GM11168 (cell line): ENCODE measurements around the gene PSRC1.

Experiments
- in situ Hi-C: fragments of 300-500 bp; cut with MboI; formaldehyde crosslinking; loops from one replicate; pipeline ENCODE4 v1.12.0; 2022; ENCODE audit warnings: low sequenced_read_pairs; ENCODE audit not compliant: unreplicated experiment

PSRC1 gene

DNA sequence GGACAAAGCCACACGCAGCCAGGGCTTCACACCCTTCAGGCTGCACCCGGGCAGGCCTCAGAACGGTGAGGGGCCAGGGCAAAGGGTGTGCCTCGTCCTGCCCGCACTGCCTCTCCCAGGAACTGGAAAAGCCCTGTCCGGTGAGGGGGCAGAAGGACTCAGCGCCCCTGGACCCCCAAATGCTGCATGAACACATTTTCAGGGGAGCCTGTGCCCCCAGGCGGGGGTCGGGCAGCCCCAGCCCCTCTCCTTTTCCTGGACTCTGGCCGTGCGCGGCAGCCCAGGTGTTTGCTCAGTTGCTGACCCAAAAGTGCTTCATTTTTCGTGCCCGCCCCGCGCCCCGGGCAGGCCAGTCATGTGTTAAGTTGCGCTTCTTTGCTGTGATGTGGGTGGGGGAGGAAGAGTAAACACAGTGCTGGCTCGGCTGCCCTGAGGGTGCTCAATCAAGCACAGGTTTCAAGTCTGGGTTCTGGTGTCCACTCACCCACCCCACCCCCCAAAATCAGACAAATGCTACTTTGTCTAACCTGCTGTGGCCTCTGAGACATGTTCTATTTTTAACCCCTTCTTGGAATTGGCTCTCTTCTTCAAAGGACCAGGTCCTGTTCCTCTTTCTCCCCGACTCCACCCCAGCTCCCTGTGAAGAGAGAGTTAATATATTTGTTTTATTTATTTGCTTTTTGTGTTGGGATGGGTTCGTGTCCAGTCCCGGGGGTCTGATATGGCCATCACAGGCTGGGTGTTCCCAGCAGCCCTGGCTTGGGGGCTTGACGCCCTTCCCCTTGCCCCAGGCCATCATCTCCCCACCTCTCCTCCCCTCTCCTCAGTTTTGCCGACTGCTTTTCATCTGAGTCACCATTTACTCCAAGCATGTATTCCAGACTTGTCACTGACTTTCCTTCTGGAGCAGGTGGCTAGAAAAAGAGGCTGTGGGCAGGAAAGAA lies 8.1 kb downstream of the PSRC1 start:
- in situ Hi-C loops: no loop called here

DNA sequence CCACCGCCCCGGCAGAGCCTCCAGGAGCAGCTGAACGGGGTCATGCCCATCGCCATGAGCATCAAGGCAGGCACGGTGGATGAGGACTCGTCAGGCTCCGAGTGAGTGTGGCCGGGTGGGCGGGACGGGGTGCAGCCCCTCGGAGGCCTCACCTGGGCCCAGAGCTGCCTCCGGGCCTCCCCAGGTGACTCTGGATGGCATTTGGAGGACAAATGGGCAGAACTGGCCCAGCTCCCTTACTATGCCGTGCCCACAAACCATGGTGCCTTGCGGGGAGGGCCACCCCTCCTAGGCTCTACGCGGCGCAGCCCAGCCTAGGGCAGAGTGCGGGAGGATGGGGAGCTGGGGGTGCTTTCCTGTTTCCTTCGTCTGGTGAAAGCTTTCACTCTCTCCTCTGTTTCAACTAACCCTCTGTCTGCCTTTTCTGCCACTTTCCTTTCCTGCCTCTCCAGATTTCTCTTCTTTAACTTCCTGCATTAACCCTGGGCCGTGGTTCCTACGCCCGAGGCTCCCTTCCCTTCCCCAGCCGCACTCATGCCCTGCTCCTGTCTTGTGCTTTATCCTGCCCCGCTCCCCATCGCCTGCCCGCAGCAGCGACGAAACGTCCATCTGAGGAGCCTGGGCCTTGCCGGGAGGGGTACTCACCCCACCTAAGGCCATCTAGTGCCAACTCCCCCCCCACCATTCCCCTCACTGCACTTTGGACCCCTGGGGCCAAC lies 9.2 kb downstream of the PSRC1 start:
- in situ Hi-C loops: no loop called here

DNA sequence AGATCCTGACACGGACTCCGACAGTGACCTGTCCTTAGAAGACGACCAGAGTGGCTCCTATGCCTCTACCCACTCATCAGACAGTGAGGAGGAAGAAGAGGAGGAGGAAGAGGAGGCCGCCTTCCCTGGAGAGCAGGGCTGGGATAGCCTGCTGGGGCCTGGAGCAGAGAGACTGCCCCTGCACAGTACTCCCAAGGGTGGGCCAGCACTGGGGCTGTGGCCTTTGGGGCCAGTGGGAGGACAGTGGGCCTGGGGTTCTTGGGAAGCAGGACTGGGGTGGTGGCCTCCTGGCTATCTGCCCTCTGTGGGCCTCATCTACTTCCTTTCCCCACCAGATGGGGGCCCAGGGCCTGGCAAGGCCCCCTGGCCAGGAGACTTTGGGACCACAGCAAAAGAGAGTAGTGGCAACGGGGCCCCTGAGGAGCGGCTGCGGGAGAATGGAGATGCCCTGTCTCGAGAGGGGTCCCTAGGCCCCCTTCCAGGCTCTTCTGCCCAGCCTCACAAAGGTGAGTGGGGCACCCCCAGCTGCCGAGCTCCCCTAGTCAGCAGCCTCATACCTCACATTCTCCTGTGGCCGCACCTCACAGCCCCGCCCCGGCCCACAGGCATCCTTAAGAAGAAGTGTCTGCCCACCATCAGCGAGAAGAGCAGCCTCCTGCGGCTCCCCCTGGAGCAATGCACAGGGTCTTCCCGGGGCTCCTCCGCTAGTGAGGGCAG lies 10.0 kb downstream of the PSRC1 start:
- in situ Hi-C loops: no loop called here

DNA sequence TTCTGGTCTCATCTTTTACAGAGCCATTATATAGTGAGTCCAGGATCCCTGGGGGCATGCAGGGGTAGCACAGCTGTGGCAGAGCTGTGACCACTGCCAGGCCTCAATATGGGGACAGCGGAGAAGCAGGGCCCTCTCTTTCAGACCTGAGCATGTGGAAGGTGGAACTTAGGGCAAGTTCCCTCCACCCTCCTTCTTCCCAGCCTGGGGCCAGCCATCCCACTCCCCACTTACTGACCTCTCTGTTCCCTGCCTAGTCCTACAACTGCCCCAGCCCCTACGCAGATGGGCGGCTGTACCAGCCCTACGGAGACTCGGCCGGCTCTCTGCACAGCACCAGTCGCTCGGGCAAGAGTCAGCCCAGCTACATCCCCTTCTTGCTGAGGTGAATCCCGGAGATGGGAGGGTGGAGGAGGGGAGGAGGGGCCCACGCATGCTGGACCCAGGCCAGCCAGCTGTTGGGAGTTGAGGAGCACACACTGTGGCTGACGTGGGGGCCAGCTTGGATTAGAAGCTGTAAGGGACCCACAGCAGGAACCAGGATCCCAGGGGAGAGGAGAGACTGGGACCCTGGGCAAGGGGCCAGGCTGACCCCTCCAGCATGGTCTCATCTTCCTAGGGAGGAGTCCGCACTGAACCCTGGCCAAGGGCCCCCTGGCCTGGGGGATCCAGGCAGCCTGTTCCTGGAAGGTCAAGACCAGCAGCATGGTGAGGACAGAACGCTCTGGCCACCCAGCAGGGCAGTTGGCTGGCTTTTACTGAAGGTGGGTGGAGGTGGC lies 10.7 kb downstream of the PSRC1 start:
- in situ Hi-C loops: no loop called here

DNA sequence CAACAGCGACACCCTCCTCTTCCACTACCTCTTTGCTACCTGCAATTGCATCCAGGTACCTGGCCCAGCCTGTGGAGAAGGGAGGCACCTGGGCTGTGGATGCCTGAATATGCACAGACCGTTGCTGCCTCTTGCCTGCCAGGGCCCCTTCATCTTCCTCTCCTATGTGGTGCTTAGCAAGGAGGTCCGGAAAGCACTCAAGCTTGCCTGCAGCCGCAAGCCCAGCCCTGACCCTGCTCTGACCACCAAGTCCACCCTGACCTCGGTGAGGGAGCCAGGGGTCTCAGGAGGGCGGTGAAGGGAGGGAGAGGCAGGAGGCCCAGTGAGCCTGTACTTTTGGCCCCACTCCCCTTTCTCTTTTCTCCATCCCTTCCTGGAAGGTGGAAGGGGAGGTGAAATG lies 11.5 kb downstream of the PSRC1 start:
- in situ Hi-C loops: no loop called here

DNA sequence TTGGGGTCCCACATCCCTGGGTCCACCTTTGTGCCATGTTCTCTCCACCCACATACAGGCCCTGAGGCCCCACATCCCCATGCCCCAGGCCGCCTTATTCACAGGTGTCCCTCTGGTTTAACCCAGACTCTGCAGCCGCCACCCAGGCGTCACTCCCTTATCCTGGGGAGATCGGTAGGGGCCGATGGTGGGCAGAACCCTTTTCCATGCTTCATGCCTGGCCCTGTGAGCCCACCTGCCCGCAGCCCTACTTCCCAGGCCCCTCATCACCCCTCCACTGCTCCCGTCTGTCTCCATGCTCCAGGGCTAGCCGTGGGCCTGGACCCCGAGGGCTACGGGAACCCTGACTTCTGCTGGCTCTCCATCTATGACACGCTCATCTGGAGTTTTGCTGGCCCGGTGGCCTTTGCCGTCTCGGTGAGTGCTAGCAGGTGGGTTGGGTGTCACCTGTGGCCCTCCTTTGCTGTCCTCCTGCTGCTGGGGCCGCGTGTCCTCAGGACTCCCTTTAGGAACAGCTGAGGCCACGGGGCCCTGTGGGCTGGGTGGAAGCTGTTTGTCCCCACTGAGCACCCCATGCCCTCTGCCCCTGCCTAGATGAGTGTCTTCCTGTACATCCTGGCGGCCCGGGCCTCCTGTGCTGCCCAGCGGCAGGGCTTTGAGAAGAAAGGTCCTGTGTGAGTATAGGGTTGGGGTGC lies 12.2 kb downstream of the PSRC1 start:
- in situ Hi-C loops: no loop called here

DNA sequence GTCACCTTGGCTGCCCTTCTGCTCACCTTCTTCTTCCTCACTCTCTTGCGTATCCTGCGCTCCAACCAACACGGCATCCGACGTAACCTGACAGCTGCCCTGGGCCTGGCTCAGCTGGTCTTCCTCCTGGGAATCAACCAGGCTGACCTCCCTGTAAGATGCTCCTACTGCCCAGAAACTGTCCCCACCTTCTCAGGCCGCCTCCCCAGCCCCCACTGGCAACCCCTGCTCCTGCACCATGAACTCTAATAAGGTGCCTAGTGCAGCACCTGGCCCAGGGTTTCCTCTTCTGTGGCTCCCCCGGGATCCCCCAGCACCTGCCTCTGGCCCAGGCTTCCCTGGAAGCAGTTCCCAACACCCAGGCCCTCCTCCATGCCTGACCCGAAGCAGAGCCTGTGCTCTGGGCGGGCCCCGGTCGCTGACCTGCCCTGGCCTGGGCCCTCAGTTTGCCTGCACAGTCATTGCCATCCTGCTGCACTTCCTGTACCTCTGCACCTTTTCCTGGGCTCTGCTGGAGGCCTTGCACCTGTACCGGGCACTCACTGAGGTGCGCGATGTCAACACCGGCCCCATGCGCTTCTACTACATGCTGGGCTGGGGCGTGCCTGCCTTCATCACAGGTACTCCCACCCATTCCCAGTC lies 12.8 kb downstream of the PSRC1 start:
- in situ Hi-C loops: no loop called here

DNA sequence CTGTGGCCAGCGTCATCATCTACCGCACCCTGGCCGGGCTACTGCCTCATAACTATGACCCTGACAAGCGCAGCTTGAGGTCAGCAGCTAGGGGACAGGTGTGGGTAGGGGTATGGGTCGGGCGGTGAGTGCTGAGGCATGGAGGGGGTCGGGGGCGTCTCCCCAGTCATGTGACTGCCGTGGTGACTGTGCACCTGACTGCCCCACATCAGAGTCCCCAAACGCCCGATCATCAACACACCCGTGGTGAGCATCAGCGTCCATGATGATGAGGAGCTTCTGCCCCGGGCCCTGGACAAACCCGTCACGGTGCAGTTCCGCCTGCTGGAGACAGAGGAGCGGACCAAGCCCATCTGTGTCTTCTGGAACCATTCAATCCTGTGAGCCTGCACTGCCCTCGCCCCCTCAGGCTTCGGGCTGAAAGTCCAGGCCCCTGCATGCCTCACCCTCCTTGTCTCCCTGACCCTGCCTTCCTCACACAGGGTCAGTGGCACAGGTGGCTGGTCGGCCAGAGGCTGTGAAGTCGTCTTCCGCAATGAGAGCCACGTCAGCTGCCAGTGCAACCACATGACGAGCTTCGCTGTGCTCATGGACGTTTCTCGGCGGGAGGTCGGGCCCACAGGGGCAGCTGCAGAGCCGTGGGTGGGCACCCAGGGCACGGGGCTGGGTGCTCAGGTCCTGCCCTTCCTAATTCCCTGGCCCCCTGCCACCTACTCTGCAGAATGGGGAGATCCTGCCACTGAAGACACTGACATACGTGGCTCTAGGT lies 13.5 kb downstream of the PSRC1 start:
- in situ Hi-C loops: no loop called here

DNA sequence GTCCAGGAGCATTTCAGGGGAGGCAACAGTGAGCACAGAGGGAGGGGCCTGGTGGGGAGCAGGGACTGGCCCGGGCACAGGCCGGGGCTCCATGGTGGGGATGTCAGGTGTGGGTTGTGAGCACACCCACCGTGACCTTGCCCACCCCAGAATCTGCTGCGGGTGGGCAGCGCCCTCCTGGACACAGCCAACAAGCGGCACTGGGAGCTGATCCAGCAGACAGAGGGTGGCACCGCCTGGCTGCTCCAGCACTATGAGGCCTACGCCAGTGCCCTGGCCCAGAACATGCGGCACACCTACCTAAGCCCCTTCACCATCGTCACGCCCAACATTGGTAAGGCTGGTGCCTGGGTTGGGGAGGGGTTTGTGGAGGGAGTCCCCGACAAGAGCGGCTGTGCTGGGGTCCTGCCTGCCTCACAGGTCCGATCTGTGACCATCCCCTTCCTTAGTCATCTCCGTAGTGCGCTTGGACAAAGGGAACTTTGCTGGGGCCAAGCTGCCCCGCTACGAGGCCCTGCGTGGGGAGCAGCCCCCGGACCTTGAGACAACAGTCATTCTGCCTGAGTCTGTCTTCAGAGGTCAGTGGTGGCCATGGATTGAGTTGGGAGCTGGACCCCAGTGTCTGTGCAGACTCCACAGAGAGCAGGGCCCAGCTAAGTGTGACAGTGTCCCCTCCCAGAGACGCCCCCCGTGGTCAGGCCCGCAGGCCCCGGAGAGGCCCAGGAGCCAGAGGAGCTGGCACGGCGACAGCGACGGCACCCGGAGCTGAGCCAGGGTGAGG lies 14.3 kb downstream of the PSRC1 start:
- in situ Hi-C loops: no loop called here

DNA sequence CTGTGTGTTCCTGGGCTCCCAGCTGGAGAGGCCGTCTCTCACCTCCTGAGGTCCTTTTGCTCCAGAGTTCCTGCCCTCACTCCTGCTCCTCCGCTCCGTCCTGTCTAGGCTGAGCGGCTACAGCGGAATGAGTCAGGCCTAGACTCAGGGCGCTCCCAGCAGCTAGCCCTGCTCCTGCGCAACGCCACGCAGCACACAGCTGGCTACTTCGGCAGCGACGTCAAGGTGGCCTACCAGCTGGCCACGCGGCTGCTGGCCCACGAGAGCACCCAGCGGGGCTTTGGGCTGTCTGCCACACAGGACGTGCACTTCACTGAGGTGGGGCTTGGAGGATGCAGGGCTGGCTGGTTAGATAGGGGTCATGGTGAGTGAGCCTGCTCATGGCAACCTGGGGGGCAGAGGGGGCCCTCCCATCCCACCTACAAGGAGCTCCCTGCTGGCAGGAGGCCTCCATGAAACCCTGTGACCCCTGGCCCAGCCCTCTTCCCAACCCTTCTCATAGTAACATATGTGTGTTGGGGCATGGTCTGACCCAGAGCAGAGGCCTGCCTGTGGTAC lies 15.1 kb downstream of the PSRC1 start:
- in situ Hi-C loops: no loop called here

DNA sequence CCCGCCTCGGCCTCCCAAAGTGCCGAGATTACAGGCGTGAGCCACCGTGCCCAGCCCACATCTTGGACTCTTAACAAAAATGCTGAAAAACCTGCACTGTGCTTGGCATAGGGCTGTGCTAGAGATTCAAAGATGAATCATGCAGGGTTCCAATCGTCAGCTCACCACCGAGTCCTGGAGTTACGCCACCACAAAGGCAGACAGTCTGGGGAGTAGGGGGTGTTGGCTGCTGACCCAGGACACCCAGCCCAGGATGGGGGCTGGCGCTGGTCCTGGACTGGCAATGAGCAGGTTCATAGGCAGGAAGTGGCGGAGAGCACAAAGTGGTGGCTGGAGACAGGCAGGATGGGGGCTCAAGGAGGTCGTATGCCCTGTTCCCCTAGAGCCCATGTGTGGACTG lies 16.0 kb downstream of the PSRC1 start:
- in situ Hi-C loops: no loop called here

DNA sequence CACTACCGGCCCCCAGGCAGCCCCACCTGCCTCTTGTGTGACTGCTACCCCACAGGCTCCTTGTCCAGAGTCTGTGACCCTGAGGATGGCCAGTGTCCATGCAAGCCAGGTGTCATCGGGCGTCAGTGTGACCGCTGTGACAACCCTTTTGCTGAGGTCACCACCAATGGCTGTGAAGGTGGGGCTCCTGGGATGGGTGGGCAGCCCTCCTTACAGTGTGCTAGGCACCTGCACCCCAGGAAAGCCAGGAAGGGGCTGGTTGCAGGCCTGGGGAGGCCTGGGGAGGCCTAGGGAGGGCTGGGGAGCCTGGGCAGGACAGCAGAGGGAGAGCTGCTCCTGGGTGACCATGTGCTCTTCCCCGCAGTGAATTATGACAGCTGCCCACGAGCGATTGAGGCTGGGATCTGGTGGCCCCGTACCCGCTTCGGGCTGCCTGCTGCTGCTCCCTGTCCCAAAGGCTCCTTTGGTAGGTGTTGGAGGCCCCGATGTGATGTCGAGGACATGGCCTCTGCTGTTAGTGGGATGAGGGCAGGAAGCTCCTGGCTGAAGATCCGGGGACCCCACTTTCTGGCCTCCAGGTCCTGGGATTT lies 17.1 kb downstream of the PSRC1 start:
- in situ Hi-C loops: no loop called here

DNA sequence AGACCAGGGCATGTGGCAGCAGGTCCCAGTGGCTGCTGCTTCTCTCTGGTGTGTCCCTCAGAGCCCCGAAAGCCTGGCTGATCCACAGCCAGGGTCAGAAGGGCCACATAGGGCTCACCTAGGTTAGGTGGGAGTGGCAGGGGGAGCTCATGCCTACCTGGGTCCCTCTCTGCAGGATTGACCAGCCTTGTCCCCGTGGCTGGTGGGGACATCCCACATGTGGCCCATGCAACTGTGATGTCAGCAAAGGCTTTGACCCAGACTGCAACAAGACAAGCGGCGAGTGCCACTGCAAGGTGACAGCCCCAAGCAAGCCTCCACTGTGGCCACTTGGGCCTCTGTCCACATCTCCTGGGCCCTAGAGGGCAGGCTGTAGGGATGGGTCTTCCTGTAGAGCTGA lies 17.9 kb downstream of the PSRC1 start:
- in situ Hi-C loops: no loop called here

DNA sequence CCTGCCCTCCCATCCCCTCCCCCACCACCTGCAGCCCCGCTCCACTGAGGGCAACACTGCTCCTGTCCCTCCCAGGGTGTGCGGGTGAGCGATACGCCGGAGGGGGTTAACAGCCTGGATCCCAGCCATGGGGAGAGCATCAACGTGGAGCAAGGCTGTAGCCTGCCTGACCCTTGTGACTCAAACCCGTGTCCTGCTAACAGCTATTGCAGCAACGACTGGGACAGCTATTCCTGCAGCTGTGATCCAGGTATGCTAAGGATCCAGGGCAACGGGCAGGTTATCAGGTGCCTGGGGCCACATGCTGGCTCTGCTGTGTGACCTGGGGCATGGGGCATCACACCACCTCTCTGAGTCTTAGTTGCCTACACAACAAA lies 18.6 kb downstream of the PSRC1 start:
- in situ Hi-C loops: no loop called here

DNA sequence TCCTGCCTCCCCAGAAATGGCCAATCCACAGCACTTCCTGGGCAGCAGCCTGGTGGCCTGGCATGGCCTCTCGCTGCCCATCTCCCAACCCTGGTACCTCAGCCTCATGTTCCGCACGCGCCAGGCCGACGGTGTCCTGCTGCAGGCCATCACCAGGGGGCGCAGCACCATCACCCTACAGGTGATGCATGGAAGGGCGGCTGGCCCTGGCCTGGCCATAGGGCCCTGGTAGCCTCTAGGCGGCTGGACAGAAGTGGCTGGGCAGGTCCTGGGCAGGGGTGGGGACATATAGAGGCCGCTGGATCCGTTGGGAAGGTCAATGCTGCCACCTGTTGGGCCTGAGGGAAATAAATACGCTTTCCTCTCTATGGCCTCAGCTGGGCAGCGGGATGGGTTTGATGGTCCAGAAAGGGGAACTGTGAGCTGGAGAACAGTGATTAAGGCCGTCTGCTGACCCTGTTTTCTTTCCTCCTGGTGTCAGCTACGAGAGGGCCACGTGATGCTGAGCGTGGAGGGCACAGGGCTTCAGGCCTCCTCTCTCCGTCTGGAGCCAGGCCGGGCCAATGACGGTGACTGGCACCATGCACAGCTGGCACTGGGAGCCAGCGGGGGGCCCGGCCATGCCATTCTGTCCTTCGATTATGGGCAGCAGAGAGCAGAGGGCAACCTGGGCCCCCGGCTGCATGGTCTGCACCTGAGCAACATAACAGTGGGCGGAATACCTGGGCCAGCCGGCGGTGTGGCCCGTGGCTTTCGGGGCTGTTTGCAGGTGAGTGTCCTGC lies 19.2 kb downstream of the PSRC1 start:
- in situ Hi-C loops: no loop called here

DNA sequence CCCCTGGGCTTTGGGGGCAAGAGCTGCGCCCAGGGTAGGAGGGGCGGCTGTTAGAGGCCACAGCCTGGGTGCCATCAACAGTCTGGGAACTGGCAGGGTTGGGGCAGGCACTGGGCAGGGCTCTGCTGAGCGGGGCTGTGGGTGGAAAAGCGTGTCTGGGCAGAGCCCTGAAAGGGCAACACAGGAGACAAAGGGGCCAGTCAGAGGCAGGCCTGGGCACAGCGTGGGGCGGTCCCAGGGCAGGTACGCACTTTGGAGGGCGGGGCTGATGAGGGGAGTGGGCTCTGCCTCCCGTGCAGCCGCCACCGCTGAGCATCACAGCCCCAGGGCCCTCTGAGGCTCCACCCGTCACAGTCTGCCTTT lies 19.7 kb downstream of the PSRC1 start:
- in situ Hi-C loops: no loop called here
